ENCODE results near the gene C19orf85.

The C19orf85 gene

GRCh38 chr19:55446060-55446459 is 18.5 kb downstream of the C19orf85 start:
- DNase-seq (ENCODE audit: extremely low read depth, low read depth) = no peak
- TF ChIP-seq CTCF (IDR thresholded peaks at IDR 0.05; ENCODE audit: low read depth, low read length) = no peak

DNA sequence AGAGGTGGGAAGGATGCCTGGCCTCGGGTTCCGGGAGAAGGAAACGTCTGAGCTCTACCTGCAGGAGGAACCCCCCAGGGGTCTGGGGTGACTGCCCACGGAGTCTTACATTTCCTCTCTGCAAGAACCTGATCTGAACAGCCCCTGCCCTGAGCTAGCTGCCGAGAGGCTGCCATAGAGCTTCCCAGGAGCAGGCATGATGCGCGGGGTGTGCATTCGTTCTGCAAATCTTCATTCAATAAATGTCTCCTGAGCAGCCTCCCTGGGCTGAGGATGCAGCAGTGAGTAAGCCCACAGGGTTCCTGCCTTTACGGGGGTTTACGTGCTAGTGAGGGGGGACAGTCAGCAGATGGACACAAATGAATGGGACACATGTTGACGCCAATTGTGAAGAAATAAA is 19.9 kb downstream of the C19orf85 start:
- TF ChIP-seq CTCF (IDR thresholded peaks at IDR 0.05; ENCODE audit: low read depth, low read length) = no peak
- DNase-seq (ENCODE audit: extremely low read depth, low read depth) = no peak

- DNase-seq (ENCODE audit: extremely low read depth, low read depth) = no peak
- no peak for TF ChIP-seq CTCF (IDR thresholded peaks at IDR 0.05; ENCODE audit: low read depth, low read length)
Observed at GRCh38 chr19:55443824-55444480, 20.6 kb downstream of the C19orf85 start.

DNA sequence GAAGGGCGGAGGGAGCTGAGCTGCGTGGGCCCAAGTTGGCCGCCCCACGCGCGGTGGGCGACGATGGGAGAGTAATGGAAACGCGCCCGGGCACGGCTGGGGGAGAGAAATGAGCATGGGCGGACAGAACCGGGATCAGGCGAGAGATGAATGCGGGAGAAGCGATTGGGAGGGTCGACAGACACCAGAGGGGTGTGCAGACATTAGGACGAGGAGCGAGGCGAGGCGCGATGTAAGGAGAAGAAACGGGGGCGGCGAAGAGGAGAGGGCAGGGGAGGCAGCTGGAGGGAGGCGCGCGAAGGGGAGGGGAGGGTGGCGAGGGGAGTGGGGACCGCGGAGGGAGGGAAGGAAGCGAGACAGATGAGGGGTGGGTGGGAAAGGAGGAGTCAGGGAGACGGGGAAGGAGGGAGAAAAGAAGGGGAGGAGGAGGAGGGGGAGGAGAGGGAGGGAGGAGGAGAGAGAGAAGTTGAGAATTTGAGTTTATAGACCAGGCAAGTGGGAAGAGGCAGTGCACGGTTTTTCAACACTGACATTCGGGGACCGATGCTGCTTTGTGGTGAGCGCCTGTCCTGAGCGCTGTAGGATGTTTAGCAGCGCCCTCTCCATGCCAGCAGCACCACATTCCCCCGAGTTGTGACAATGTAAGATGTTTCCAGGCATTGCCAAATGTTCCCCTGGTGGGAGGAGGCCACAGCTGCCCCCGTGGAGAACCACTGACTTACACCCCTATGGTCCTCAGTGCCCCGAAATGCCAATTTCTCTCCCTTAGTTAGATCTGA is 21.3 kb downstream of the C19orf85 start, which contains the start of gene SHISA7:
TSS of gene SHISA7 (minus strand) at position 256 of the 779 bp plus-strand sequence. CDS start 437 bp downstream, outside the sequence.
- TF ChIP-seq CTCF (IDR thresholded peaks at IDR 0.05; ENCODE audit: low read depth, low read length) = no peak
- no peak for DNase-seq (ENCODE audit: extremely low read depth, low read depth)

DNA sequence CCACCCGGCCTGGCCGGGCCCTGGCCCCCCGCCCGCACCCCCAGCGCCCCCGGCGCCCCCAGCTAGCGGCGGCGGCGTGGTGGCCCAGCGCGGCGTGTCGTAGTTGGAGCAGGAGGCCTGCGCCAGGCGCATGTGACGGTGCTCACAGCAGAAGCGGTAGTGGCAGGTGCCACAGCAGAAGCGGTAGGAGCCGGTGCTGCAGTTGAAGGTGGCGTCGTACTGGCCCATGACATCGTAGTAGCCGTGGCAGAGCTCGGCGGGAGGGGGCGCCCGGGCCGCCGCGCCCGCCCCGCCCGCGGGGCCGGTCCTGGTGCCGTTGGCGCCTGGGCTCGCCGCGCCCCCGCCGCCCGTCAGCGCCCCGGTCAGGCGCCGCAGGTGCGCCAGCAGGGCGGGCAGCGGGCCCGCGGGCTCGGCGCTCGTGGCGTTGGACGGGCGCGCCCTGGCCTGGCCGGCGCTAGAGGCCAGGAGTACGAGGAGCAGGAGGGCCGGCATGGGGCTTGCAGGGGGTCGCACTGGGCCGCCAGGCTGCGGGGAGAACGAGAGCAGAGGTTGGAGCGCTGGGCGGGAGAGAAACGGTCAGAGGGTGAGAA is 22.1 kb downstream of the C19orf85 start:
- DNase-seq (ENCODE audit: extremely low read depth, low read depth) = no peak
- no peak for TF ChIP-seq CTCF (IDR thresholded peaks at IDR 0.05; ENCODE audit: low read depth, low read length)

GRCh38 chr19:55441692-55442321 is 22.7 kb downstream of the C19orf85 start:
- TF ChIP-seq CTCF (IDR thresholded peaks at IDR 0.05; ENCODE audit: low read depth, low read length) = no peak
- no peak for DNase-seq (ENCODE audit: extremely low read depth, low read depth)

All from AG09319 (cell line).